ENCODE data around the gene LY6G6D. TPM values are rescaled to one million over a fixed set of nuclear protein-coding genes. Genes with fewer than 3 reads are reported as not detected.
A peak's percentile ranks its signal among the peaks of the same experiment; 100 is the strongest.

The LY6G6D gene
- total RNA-seq, 1 donor from 2014 or later: not detected

GRCh38 chr6:31737315-31737990 lies 22.3 kb downstream of the LY6G6D start:
- DNase-seq (ENCODE audit: low read depth): no peak
- TF ChIP-seq CTCF (IDR thresholded peaks at IDR 0.05; ENCODE audit: insufficient read depth, low read length, poor library complexity, severe bottlenecking): no peak
- Histone ChIP-seq H3K4me3 (ENCODE audit: low read depth, low read length) (no peak overlapping the region), H3K27me3 (ENCODE audit: control insufficient read depth, insufficient read depth, low read length) (no peaks in the 10 kb centered on the region), H3K36me3 (ENCODE audit: control insufficient read depth, insufficient read depth, low read length) (peaks cover 2% of the 10 kb centered on the region)

- H3K27me3 ChIP-seq (ENCODE audit: control insufficient read depth, insufficient read depth, low read length): no peaks in the 10 kb centered on the region
- H3K36me3 ChIP-seq (ENCODE audit: control insufficient read depth, insufficient read depth, low read length): peaks cover 2% of the 10 kb centered on the region
- peak; percentile 14 for TF ChIP-seq CTCF (IDR thresholded peaks at IDR 0.05; ENCODE audit: insufficient read depth, low read length, poor library complexity, severe bottlenecking)
- H3K4me3 ChIP-seq (ENCODE audit: low read depth, low read length): peak overlapping the region; percentile 1
- peak; percentile 69 for DNase-seq (ENCODE audit: low read depth)
These were observed 23.1 kb downstream of the LY6G6D start for GRCh38 chr6:31737991-31738979.

- H3K4me3 ChIP-seq (ENCODE audit: low read depth, low read length): peak within 1 kb of the TSS; percentile 50
- peaks cover 2% of the 10 kb centered on the region for H3K36me3 ChIP-seq (ENCODE audit: control insufficient read depth, insufficient read depth, low read length)
- peak; percentile 98 for DNase-seq (ENCODE audit: low read depth)
- no peaks in the 10 kb centered on the region for H3K27me3 ChIP-seq (ENCODE audit: control insufficient read depth, insufficient read depth, low read length)
- TF ChIP-seq CTCF (IDR thresholded peaks at IDR 0.05; ENCODE audit: insufficient read depth, low read length, poor library complexity, severe bottlenecking): no peak
These were observed 24.7 kb downstream of the LY6G6D start, which contains the start of gene MSH5 for GRCh38 chr6:31739639-31740396. Gene MSH5 (plus strand): TSS chr6:31740005. CDS start chr6:31740467, 462 bp downstream.

GRCh38 chr6:31740397-31741223 lies 25.5 kb downstream of the LY6G6D start:
- Histone ChIP-seq H3K4me3 (ENCODE audit: low read depth, low read length) (peak overlapping the region; percentile 50), H3K27me3 (ENCODE audit: control insufficient read depth, insufficient read depth, low read length) (no peaks in the 10 kb centered on the region), H3K36me3 (ENCODE audit: control insufficient read depth, insufficient read depth, low read length) (peaks cover 2% of the 10 kb centered on the region)
- no peak for DNase-seq (ENCODE audit: low read depth)
- no peak for TF ChIP-seq CTCF (IDR thresholded peaks at IDR 0.05; ENCODE audit: insufficient read depth, low read length, poor library complexity, severe bottlenecking)

GRCh38 chr6:31741815-31742214 lies 26.7 kb downstream of the LY6G6D start:
- Histone ChIP-seq H3K4me3 (ENCODE audit: low read depth, low read length) (no peak overlapping the region), H3K27me3 (ENCODE audit: control insufficient read depth, insufficient read depth, low read length) (no peaks in the 10 kb centered on the region), H3K36me3 (ENCODE audit: control insufficient read depth, insufficient read depth, low read length) (peaks cover 2% of the 10 kb centered on the region)
- DNase-seq (ENCODE audit: low read depth): no peak
- TF ChIP-seq CTCF (IDR thresholded peaks at IDR 0.05; ENCODE audit: insufficient read depth, low read length, poor library complexity, severe bottlenecking): no peak

Data from kidney epithelial cell (primary cell).